SK-N-SH treated with all-trans-retinoic acid at 6 μM for 48 hours (cell line): Measurements from ENCODE around the gene CD28.
"Not testable (repeated sequence)": the region's sequence is repeated elsewhere in the genome, so short reads cannot be mapped to it uniquely, and the experiment has no call there.

Experiments used
- ATAC-seq: fragments of 200-7000 bp; cut with Tn5 transposase; 3 replicates; pipeline ENCODE4 v1.9.1; 2020; ENCODE audit warnings: mild to moderate bottlenecking, moderate library complexity
- ARNTL ChIP-seq: fragments of 450-650 bp; formaldehyde crosslinking; IDR thresholded peaks from 2 replicates; pipeline ENCODE4 v1.5.0; 2020; ENCODE audit warnings: low read depth, mild to moderate bottlenecking, moderate library complexity, borderline replicate concordance
- BACH2 ChIP-seq: fragments of 250-450 bp; sonication (Bioruptor Pico); IDR thresholded peaks from 2 replicates; pipeline ENCODE4 v1.9.0; 2021; ENCODE audit warnings: mild to moderate bottlenecking, borderline replicate concordance
- CSDC2 ChIP-seq: fragments of 250-450 bp; sonication (Bioruptor Pico); IDR thresholded peaks from 2 replicates; pipeline ENCODE4 v1.5.0; 2020; ENCODE audit warnings: mild to moderate bottlenecking, moderate library complexity
- GLIS3 ChIP-seq: fragments of 250-450 bp; sonication (Bioruptor Pico); IDR thresholded peaks from 2 replicates; pipeline ENCODE4 v1.5.0; 2020; ENCODE audit warnings: mild to moderate bottlenecking, moderate library complexity
- ISL1 ChIP-seq: fragments of 250-450 bp; sonication (Bioruptor Pico); IDR thresholded peaks from 2 replicates; pipeline ENCODE4 v2.1.2; 2022; ENCODE audit warnings: mild to moderate bottlenecking, moderate library complexity
- OSR1 ChIP-seq: fragments of 250-450 bp; sonication (Bioruptor Pico); IDR thresholded peaks from 2 replicates; pipeline ENCODE4 v1.8.0; 2022; ENCODE audit warnings: moderate library complexity, mild to moderate bottlenecking, inconsistent platforms
- RARB ChIP-seq: fragments of 250-450 bp; sonication (Bioruptor Pico); IDR thresholded peaks from 2 replicates; pipeline ENCODE4 v1.8.0; 2021; ENCODE audit warnings: mild to moderate bottlenecking, moderate library complexity
- ZC3H10 ChIP-seq: fragments of 250-450 bp; sonication (Bioruptor Pico); IDR thresholded peaks from 2 replicates; pipeline ENCODE4 v1.5.1; 2021; ENCODE audit warnings: mild to moderate bottlenecking, moderate library complexity
- ZFP30 ChIP-seq: fragments of 450-650 bp; formaldehyde crosslinking; IDR thresholded peaks from 2 replicates; pipeline ENCODE4 v1.5.0; 2022; ENCODE audit warnings: mild to moderate bottlenecking, moderate library complexity
- ZNF565 ChIP-seq: fragments of 450-650 bp; formaldehyde crosslinking; conservative IDR thresholded peaks from 2 replicates; pipeline ENCODE4 v1.5.0; 2020; ENCODE audit warnings: low read depth, mild to moderate bottlenecking, moderate library complexity
- ZNF70 ChIP-seq: fragments of 450-650 bp; formaldehyde crosslinking; IDR thresholded peaks from 2 replicates; pipeline ENCODE4 v1.5.0; 2020; ENCODE audit warnings: mild to moderate bottlenecking, moderate library complexity
- ZNF8 ChIP-seq: fragments of 450-650 bp; formaldehyde crosslinking; IDR thresholded peaks from 2 replicates; pipeline ENCODE4 v1.5.0; 2020; ENCODE audit warnings: mild to moderate bottlenecking, moderate library complexity
- TF ChIP-seq, protein P1 (sequence below): fragments of 250-450 bp; sonication (Bioruptor Pico); IDR thresholded peaks from 2 replicates; pipeline ENCODE4 v1.5.1; 2020; ENCODE audit warnings: low read depth, mild to moderate bottlenecking, moderate library complexity
- TF ChIP-seq, protein P2 (sequence below): fragments of 250-450 bp; sonication (Bioruptor Pico); IDR thresholded peaks from 2 replicates; pipeline ENCODE4 v1.8.0; 2020; ENCODE audit warnings: mild to moderate bottlenecking, moderate library complexity, borderline replicate concordance
- TF ChIP-seq, protein P3 (sequence below): fragments of 250-450 bp; sonication (Bioruptor Pico); IDR thresholded peaks from 2 replicates; pipeline ENCODE4 v1.8.0; 2021; ENCODE audit warnings: low read depth, mild to moderate bottlenecking, moderate library complexity, borderline replicate concordance
- TF ChIP-seq, protein P4 (sequence below): fragments of 250-450 bp; sonication (Bioruptor Pico); IDR thresholded peaks from 2 replicates; pipeline ENCODE4 v1.5.0; 2020; ENCODE audit warnings: mild to moderate bottlenecking, moderate library complexity
- TF ChIP-seq, protein P5 (sequence below): fragments of 250-450 bp; sonication (Bioruptor Pico); IDR thresholded peaks from 2 replicates; pipeline ENCODE4 v1.5.1; 2021; ENCODE audit warnings: mild to moderate bottlenecking, moderate library complexity

The CD28 gene

DNA sequence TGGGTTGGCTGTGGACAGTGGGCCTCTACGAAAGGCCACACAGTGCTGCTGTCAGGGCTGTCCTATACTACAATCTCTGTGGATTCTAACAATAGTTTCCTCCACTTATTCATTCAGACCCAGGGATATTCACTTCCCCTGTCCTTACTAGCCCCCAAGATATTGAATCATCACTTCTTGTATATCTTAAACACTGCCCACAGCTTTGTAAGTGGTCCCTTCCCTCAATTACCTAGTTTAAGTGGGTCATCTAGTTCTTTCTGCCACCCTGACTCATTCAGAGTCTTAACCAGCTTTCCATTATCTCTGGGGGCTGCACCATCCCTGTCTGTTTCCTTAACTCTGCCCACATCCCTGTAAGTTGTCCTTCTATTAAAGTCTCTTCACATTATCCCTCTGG, 69.2 kb downstream of the CD28 start:
- no peak for ATAC-seq
- no peak for TF ChIP-seq ZC3H10 (CRISPR knock-in tag)
- TF ChIP-seq, protein P1, sequence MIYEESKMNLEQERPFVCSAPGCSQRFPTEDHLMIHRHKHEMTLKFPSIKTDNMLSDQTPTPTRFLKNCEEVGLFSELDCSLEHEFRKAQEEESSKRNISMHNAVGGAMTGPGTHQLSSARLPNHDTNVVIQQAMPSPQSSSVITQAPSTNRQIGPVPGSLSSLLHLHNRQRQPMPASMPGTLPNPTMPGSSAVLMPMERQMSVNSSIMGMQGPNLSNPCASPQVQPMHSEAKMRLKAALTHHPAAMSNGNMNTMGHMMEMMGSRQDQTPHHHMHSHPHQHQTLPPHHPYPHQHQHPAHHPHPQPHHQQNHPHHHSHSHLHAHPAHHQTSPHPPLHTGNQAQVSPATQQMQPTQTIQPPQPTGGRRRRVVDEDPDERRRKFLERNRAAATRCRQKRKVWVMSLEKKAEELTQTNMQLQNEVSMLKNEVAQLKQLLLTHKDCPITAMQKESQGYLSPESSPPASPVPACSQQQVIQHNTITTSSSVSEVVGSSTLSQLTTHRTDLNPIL (CRISPR knock-in tag): no peak
- TF ChIP-seq, protein P2, sequence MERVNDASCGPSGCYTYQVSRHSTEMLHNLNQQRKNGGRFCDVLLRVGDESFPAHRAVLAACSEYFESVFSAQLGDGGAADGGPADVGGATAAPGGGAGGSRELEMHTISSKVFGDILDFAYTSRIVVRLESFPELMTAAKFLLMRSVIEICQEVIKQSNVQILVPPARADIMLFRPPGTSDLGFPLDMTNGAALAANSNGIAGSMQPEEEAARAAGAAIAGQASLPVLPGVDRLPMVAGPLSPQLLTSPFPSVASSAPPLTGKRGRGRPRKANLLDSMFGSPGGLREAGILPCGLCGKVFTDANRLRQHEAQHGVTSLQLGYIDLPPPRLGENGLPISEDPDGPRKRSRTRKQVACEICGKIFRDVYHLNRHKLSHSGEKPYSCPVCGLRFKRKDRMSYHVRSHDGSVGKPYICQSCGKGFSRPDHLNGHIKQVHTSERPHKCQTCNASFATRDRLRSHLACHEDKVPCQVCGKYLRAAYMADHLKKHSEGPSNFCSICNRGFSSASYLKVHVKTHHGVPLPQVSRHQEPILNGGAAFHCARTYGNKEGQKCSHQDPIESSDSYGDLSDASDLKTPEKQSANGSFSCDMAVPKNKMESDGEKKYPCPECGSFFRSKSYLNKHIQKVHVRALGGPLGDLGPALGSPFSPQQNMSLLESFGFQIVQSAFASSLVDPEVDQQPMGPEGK: no peak
- TF ChIP-seq, protein P3, sequence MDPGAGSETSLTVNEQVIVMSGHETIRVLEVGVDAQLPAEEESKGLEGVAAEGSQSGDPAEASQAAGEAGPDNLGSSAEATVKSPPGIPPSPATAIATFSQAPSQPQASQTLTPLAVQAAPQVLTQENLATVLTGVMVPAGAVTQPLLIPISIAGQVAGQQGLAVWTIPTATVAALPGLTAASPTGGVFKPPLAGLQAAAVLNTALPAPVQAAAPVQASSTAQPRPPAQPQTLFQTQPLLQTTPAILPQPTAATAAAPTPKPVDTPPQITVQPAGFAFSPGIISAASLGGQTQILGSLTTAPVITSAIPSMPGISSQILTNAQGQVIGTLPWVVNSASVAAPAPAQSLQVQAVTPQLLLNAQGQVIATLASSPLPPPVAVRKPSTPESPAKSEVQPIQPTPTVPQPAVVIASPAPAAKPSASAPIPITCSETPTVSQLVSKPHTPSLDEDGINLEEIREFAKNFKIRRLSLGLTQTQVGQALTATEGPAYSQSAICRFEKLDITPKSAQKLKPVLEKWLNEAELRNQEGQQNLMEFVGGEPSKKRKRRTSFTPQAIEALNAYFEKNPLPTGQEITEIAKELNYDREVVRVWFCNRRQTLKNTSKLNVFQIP (CRISPR knock-in tag): no peak
- TF ChIP-seq, protein P4, sequence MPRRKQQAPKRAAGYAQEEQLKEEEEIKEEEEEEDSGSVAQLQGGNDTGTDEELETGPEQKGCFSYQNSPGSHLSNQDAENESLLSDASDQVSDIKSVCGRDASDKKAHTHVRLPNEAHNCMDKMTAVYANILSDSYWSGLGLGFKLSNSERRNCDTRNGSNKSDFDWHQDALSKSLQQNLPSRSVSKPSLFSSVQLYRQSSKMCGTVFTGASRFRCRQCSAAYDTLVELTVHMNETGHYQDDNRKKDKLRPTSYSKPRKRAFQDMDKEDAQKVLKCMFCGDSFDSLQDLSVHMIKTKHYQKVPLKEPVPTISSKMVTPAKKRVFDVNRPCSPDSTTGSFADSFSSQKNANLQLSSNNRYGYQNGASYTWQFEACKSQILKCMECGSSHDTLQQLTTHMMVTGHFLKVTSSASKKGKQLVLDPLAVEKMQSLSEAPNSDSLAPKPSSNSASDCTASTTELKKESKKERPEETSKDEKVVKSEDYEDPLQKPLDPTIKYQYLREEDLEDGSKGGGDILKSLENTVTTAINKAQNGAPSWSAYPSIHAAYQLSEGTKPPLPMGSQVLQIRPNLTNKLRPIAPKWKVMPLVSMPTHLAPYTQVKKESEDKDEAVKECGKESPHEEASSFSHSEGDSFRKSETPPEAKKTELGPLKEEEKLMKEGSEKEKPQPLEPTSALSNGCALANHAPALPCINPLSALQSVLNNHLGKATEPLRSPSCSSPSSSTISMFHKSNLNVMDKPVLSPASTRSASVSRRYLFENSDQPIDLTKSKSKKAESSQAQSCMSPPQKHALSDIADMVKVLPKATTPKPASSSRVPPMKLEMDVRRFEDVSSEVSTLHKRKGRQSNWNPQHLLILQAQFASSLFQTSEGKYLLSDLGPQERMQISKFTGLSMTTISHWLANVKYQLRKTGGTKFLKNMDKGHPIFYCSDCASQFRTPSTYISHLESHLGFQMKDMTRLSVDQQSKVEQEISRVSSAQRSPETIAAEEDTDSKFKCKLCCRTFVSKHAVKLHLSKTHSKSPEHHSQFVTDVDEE (CRISPR knock-in tag): no peak
- TF ChIP-seq ISL1 (CRISPR knock-in tag): no peak
- no peak for TF ChIP-seq ZNF565 (CRISPR knock-in tag)
- TF ChIP-seq RARB (CRISPR knock-in tag): no peak
- no peak for TF ChIP-seq CSDC2 (CRISPR knock-in tag)
- TF ChIP-seq BACH2 (CRISPR knock-in tag): no peak
- no peak for TF ChIP-seq ARNTL (CRISPR knock-in tag)
- TF ChIP-seq ZFP30: no peak
- TF ChIP-seq, all 23 proteins: peak for 0

DNA sequence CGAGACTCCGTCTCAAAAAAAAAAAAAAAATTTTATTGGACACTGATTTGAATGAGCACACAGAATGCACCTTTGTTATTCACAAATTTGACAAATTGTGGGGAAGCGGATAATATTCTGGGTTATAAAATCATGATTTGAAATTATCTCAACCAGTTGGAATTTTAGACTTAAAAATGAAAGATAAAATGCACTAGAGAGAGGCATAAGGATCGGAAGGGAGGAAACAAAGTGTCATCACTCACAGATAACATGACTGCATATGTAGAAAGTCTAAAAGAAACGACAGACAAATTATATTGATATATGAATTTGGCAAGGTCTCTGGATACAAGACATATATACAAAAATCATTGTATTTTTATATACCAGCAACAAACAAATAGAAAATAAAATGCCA, 70.6 kb downstream of the CD28 start:
- ATAC-seq: no peak
- TF ChIP-seq GLIS3: no peak
- no peak for TF ChIP-seq OSR1 (CRISPR knock-in tag)
- no peak for TF ChIP-seq ZNF70 (CRISPR knock-in tag)
- TF ChIP-seq, protein P5, sequence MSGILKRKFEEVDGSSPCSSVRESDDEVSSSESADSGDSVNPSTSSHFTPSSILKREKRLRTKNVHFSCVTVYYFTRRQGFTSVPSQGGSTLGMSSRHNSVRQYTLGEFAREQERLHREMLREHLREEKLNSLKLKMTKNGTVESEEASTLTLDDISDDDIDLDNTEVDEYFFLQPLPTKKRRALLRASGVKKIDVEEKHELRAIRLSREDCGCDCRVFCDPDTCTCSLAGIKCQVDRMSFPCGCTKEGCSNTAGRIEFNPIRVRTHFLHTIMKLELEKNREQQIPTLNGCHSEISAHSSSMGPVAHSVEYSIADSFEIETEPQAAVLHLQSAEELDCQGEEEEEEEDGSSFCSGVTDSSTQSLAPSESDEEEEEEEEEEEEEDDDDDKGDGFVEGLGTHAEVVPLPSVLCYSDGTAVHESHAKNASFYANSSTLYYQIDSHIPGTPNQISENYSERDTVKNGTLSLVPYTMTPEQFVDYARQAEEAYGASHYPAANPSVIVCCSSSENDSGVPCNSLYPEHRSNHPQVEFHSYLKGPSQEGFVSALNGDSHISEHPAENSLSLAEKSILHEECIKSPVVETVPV (CRISPR knock-in tag): no peak

DNA sequence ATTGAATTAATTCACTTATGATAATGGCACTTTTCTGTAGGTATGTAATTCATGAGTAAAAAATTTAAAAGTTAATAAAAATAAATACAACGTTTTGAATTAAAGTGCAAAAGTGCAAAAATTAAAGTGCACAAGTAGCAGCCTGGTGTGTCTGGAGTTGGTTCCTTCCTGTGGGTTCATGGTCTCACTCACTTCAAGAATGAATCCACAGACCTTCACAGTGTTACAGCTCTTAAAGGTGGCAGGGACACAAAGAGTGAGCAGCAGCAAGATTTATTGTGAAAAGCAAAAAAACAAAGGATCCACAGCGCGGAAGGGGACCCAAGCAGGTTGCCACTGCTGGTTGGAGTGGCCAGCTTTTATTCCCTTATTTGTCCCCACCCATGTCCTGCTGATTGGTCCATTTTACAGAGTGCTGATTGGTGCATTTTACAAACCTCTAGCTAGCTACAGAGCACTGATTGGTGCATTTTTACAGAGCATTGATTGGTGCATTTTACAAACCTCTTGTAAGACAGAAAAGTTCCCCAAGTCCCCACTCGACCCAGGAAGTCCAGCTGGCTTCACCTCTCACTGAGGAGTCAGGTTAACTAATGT, 73.1 kb downstream of the CD28 start:
- not testable (repeated sequence) for ATAC-seq

DNA sequence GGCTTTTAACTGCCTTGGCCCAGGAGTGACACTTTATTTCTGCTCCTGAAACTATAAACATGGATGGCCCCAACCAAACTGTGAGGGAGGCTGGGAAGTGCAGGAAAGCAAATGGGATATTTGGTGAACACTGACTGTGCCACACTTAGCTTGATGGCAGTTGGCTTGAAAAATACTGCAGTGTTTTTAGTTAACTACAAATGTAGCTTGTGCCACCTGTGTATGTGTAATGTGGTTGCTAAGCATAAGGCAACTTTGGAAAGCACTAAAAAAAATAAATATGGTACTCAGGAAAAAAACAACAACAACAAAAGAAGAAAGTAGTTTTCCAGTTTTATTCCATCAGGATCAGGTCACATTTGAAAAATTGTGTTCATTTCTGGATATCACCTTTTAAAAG, 73.8 kb downstream of the CD28 start:
- ATAC-seq: no peak
- no peak for TF ChIP-seq ZNF8 (CRISPR knock-in tag)
- TF ChIP-seq, protein P1 (CRISPR knock-in tag): no peak
- TF ChIP-seq, protein P5 (CRISPR knock-in tag): no peak
